Right lobe of liver (tissue), 6 donors: ENCODE data around the gene DEPDC5. TPM values are rescaled to one million over a fixed set of nuclear protein-coding genes. Genes with fewer than 3 reads are reported as not detected.
"Not testable (repeated sequence)": the region's sequence is repeated elsewhere in the genome, so short reads cannot be mapped to it uniquely, and the experiment has no call there.

ENCODE experiments used
- ATAC-seq, 4 donors: fragments of 200-7000 bp; cut with Tn5 transposase; one replicate each; pipeline ENCODE4 v1.9.1; 2020; ENCODE audit warnings: mild to moderate bottlenecking in 4 of 4, moderate library complexity in 4 of 4
- DNase-seq, 3 donors: peaks; one replicate each; pipeline ENCODE4 v3.0.0-alpha.2; 2020
- H3K27ac ChIP-seq, 3 donors: fragments of 200-600 bp; one replicate each; pipeline ENCODE4 v1.8.0; 2022
- H3K27me3 ChIP-seq, 2 donors: fragments of 200-600 bp; one replicate each; pipeline ENCODE4 v1.8.0; 2022
- H3K36me3 ChIP-seq, 4 donors: fragments of 200-600 bp; sonication (generic) in 1 of 4; one replicate each; pipeline versions ENCODE4 v1.5.1 to v1.8.0; 2017 to 2022; ENCODE audit warnings: control low read depth in 1 of 4
- H3K4me1 ChIP-seq, 4 donors: fragments of 200-600 bp; sonication (generic) in 1 of 4; one replicate each; pipeline versions ENCODE4 v1.5.1 to v1.8.0; 2017 to 2022; ENCODE audit warnings: control low read depth in 1 of 4
- H3K4me3 ChIP-seq, 3 donors: fragments of 200-600 bp; one replicate each; pipeline ENCODE4 v1.8.0; 2022
- H3K9me3 ChIP-seq, 4 donors: fragments of 200-600 bp; sonication (generic) in 1 of 4; one replicate each; pipeline versions ENCODE4 v1.5.1 to v1.8.0; 2017 to 2022; ENCODE audit warnings: control low read depth in 1 of 4
- CTCF ChIP-seq, 4 donors: fragments of 200-600 bp in 3 of 4; fragments of 450-650 bp in 1 of 4; IDR thresholded peaks; one replicate each; pipeline versions ENCODE4 v1.5.1 to v1.8.0; 2016 to 2022; ENCODE audit warnings: antibody characterized with exemption in 4 of 4, mild to moderate bottlenecking in 2 of 4
- POLR2A ChIP-seq: fragments of 450-650 bp; IDR thresholded peaks from one replicate; pipeline ENCODE4 v1.6.1; 2017; ENCODE audit warnings: antibody characterized with exemption, mild to moderate bottlenecking
- WGBS: methylation state at CpG from one replicate; pipeline ENCODE4 v1.1.6; 2018; ENCODE audit warnings: low coverage, low lambda C conversion rate; ENCODE audit not compliant: insufficient coverage; ENCODE audit errors: missing lambda C conversion rate; 5-methylcytosine and 5-hydroxymethylcytosine counted together
- intact Hi-C, 2 donors: fragments of 100-400 bp; cut with DNase I; formaldehyde crosslinking; loops; one replicate each; pipeline versions ENCODE4 v1.11.2 to v1.14.1; 2022
- total RNA-seq, 6 experiments: library from RNA; depleted of rRNA in 2 of 6; stranded (reverse); fragments of >200 nt in 2 of 6; fragmentation: NEBNext Ultra II Directional in 3 of 6; extraction: Animal tissue kit (Norgen Biotek cat#: 25700) in 3 of 6; gene quantifications; one replicate each; pipeline versions ENCODE4 v1.1.0 to v1.2.4, GENCODE V29; 2016 to 2023
- donor health status: DM: no; HTN: yes; CAD: no.
- donor health status: DM: no; HTN: no; CAD: no.
- donor health status: DM: no; HTN: no; CAD: no.
- donor health status: DM: no; HTN: yes; CAD: no.
- donor health status: DM: no; HTN: yes; CAD: no.

Gene DEPDC5
- total RNA-seq, 6 experiments from 2014 or later, result 9.1 to 22.9 (median 14.6) TPM

- WGBS, result no CpG with 5 or more reads among the region's 2 CpGs
- intact Hi-C loops, result no loop called here
- no peak overlapping the region for H3K4me3 ChIP-seq
- peaks cover 0 to 10% (median 5%) of the 10 kb centered on the region in 4 donors for H3K4me1 ChIP-seq
- ATAC-seq (peak; percentile 85 to 94 (median 88)), DNase-seq (no peak)
- peak overlapping the region in 1 of 3 donors; percentile 48 for H3K27ac ChIP-seq
- H3K27me3 ChIP-seq, result no peaks in the 10 kb centered on the region
- H3K36me3 ChIP-seq, result peaks cover 0 to 32% (median 3%) of the 10 kb centered on the region in 4 donors
- H3K9me3 ChIP-seq, result no peaks in the 10 kb centered on the region
- no peak for TF ChIP-seq CTCF (IDR thresholded peaks at IDR 0.05)
- TF ChIP-seq POLR2A, result no peak
Observed at GRCh38 chr22:31790240-31790639, 36.4 kb downstream of the DEPDC5 start.

DNA sequence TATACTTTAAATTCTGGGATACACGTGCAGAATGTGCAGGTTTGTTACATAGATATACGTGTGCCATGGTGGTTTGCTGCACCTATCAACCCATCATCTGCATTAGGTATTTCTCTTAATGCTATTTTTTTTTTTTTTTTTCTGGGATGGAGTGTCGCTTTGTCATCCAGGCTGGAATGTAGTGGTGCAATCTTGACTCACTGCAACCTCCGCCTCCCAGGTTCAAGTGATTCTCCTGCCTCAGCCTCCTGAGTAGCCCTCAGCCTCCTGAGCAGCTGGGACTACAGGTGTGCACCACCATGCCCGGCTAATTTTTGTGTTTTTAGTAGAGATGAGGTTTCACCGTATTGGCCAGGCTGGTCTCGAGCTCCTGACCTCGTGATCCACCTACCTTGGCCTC lies 45.5 kb downstream of the DEPDC5 start:
- H3K4me1 ChIP-seq, H3K9me3 ChIP-seq, H3K27me3 ChIP-seq, H3K4me3 ChIP-seq, H3K27ac ChIP-seq, intact Hi-C loops, ATAC-seq, DNase-seq: not testable (repeated sequence)
- peaks cover 0 to 71% (median 32%) of the 10 kb centered on the region in 4 donors for H3K36me3 ChIP-seq
- 50% methylated on average over 2 of the region's 8 CpGs for WGBS

GRCh38 chr22:31800065-31800464 lies 46.2 kb downstream of the DEPDC5 start:
- Histone ChIP-seq H3K9me3 (no peaks in the 10 kb centered on the region), H3K27me3 (no peaks in the 10 kb centered on the region), H3K4me3 (no peak overlapping the region), H3K36me3 (peaks cover 0 to 76% (median 36%) of the 10 kb centered on the region in 4 donors), H3K4me1 (no peaks in the 10 kb centered on the region), H3K27ac (no peak overlapping the region)
- ATAC-seq (no peak), DNase-seq (no peak)
- intact Hi-C loops, result no loop called here
- no peak for TF ChIP-seq CTCF (IDR thresholded peaks at IDR 0.05)
- TF ChIP-seq POLR2A, result no peak

- ATAC-seq, DNase-seq, H3K4me1 ChIP-seq, H3K27ac ChIP-seq, intact Hi-C loops, H3K4me3 ChIP-seq, H3K27me3 ChIP-seq, H3K9me3 ChIP-seq: not testable (repeated sequence)
- H3K36me3 ChIP-seq, result peaks cover 0 to 84% (median 42%) of the 10 kb centered on the region in 4 donors
- WGBS, result 97% methylated on average over 4 of the region's 6 CpGs
Observed at GRCh38 chr22:31800861-31801260, 47.0 kb downstream of the DEPDC5 start.

DNA sequence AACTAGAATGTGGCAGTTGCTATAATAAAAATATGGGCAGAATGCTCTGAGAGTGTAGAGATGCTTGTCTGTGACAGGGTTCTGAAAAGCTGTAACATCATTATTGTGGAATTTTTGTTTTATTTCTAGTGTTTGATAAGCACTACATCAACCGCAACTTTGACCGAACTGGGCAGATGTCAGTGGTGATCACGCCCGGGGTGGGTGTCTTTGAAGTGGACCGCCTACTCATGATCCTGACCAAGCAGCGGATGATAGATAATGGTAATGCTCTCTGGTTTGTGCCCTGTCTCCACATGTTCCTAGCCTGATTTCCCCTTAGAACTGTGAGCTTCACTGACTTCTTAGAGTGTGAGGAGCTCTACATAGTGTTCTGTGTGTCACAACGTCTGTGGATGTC lies 48.8 kb downstream of the DEPDC5 start:
- H3K4me3 ChIP-seq, result no peak overlapping the region
- no peaks in the 10 kb centered on the region for H3K4me1 ChIP-seq
- no peak for TF ChIP-seq POLR2A
- no peak for TF ChIP-seq CTCF (IDR thresholded peaks at IDR 0.05)
- H3K36me3 ChIP-seq, result peaks cover 0 to 94% (median 43%) of the 10 kb centered on the region in 4 donors
- DNase-seq (no peak), ATAC-seq (no peak)
- WGBS, result 90% methylated on average over 7 of the region's 7 CpGs
- H3K27ac ChIP-seq, result no peak overlapping the region
- H3K9me3 ChIP-seq, result no peaks in the 10 kb centered on the region
- intact Hi-C loops, result no loop called here
- H3K27me3 ChIP-seq, result no peaks in the 10 kb centered on the region

DNA sequence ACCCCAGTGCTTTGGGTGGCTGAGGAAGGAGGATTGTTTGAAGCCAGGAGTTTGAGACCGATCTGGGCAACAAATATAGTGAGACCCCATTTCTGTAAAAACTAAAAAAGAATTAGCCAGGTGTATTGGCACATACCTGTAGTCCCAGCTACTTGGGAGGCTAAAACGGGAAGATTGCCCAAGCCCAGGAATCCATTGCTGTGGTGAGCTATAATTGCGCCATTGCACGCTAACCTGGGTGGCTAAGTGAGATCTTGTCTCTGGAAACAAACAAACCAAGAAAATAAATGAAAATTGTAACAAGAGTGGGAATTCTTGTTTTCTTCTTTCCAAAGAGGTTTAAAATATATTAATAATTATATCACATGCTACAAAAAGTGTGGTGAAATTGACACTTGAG lies 52.9 kb downstream of the DEPDC5 start:
- Histone ChIP-seq H3K27me3 (no peaks in the 10 kb centered on the region), H3K4me1 (no peaks in the 10 kb centered on the region), H3K27ac (no peak overlapping the region), H3K4me3 (no peak overlapping the region), H3K36me3 (peaks cover 0 to 77% (median 35%) of the 10 kb centered on the region in 4 donors), H3K9me3 (no peaks in the 10 kb centered on the region)
- ATAC-seq (no peak), DNase-seq (no peak)
- TF ChIP-seq POLR2A, result no peak
- TF ChIP-seq CTCF (IDR thresholded peaks at IDR 0.05), result no peak
- intact Hi-C loops, result no loop called here
- WGBS, result 72% methylated on average over 4 of the region's 4 CpGs
